SW480 (cell line): ENCODE data around the gene GJA5.
"Not testable (repeated sequence)": the region's sequence is repeated elsewhere in the genome, so short reads cannot be mapped to it uniquely, and the experiment has no call there.

Experiments used
- DNase-seq: peaks from one replicate; pipeline ENCODE4 v3.0.0-alpha.2; 2016; ENCODE audit warnings: low spot score

Gene GJA5

DNA sequence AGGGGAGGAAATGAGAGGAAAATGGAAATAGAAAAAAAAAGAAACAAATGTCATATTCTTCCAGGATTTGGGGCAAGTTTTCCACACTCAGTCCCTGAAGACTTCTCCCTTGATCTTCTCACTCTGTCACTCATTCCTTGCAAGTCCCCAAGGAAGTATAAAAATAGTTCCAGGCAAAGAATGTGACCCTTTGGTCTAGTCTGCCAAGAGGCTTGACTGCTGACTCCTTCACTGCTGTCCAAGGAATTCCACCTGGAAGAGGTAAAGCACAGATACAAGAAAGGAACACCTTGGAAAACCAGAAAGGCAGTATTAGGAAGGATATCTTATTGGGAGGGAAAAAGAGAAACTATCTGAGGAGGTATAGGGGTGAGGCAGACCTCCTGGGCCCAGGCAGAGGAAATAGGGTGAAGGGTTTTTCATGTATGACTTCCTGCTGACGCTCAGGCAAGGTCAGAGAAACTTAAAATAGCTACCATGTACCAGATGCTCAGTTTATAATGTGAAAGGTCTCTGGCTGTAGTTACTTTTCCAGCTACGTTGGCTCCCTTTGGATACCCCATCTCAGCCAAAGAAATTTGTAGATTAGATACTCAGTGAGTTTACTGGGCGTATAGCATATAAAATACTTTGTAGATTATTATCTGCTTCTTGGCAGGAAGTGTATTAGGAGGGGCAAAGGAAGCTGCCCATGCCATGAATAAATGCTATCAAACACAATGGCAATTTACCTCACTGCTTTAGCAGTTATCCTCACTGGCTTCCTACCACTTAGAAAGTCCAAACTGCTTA is 2.0 kb upstream of the GJA5 start:
- DNase-seq = no peak

DNA sequence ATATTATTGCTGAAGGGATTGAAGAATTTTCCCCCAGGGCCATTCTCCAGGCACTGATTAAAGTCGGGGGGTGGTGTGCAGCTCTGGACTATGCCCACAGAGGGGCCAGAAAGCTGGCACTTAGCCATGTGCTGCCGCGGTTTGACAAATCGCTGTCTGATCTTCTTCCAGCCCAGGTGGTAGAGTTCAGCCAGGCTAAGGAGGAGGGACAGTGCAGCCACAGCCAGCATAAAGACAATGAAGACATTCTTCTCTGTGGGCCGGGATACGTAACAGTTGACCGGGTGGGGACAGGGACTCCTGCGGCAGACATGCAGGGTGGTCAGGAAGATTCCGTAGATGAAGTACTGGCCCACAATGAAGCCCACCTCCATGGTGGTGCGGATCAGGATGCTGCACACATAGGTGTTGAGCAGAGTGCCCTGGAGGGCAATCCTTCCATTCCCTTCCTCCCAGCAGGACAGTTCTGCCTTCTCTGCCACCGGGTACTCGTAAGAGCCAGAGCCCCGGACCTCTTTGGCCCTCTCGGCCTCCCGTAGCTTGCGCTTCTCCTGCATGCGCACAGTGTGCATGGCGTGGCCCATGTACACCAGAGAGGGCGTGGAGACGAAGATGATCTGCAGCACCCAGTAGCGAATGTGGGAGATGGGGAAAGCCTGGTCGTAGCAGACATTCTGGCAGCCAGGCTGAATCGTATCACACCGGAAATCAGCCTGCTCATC is 1.9 kb downstream of the GJA5 start:
- DNase-seq = peak; percentile 44

DNA sequence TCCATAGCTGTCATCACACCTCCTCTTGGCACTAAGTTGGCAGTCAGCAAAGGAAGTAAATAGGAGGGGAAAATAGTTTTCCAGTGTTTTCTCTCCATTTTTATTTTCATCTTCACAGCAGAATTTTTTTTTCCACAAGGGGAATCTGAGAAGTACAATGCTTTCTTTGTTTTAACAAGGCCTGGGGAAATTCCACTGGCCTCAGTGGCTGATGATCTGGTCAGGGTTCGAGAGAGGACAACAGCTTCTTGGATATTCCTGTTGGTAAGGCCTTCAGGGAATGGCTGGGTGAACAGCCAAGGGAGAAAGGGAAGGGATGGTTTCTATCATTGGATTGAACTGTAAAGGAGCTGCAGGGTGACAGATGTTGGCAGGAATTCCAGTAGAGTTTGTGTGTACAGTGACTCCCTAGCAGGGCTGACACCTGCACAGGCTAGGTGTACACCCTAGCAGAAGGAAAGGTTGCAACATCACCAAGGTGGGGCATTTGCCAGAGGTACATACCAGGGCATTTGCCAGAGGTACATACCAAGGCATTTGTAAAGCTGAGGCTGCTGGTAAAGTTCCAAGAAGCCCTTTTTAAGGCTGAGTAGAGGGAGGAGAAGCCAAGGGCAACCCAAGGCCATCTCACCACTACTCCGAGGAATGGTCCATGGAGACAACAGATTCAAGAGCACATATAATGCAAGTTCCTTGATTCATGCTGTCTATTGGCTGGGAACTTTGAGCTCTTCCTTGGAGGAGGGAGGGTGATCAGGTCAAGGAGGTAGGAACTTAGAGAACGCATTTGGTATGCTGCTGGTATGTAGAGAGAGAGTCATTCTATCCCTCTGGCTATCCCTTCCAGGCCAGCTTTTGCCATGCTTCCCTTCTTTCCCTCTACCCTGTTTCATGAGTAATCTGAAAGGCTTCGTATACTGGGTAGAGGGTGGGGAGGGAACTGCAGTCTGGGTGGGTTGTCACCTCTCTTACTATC is 3.1 kb downstream of the GJA5 start:
- DNase-seq = peak; percentile 32

DNA sequence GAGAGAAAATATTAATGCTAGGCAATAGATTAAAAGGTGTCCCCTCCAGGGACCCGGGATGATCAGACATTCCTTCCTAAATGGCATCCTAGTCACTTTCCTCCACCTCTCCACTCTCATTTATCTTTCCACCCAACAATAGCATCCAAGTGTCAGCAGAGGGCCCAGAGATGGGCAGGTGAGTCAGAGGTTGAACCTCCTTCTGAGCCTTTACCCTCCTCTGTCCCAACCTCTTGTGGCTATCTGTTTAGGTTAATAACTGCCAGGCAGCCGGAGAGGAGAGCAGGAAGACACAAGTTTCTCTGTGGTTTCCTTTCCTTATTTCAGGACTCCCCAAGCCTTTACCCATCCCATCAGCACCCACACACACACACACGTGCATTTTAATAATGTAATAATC is 4.1 kb downstream of the GJA5 start:
- DNase-seq = no peak

DNA sequence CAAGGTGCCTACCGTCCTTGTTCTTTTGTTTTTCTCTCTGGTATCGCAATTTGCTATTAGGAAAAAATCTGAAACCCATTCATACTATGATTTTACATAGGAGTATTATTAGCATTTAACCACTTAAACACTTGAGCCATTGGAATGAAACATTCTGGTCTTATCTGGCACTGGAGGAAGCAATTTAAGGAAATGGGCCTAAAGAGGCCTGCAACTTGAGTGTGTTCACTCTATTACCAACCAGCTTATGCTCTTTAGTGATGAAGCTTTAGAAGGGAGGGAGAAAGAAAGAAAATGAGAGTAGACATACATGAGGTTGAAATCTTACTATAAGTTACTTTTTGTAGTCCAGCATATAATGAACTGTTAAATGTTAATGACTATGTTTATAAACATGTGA is 5.7 kb downstream of the GJA5 start:
- DNase-seq = no peak

DNA sequence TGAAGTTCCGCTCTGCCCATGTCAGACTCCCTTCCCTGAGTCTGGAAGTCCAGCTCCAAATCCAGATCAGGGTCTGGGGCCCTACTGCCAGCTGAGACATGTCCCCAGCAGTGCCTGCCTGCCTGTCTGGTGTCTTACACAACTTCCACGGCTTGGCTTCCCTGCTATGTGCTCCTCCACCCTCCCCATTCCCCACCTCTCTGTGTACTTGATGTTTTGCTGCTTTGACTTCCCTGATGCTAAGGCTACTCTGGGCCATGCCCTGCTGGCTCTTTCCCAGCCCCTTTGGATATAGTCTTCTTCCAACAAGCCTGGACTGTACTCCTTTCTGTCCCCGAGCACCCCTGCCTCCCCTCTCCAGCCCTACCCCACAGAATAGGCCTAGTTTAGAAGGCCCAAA is 7.3 kb downstream of the GJA5 start:
- DNase-seq = no peak

DNA sequence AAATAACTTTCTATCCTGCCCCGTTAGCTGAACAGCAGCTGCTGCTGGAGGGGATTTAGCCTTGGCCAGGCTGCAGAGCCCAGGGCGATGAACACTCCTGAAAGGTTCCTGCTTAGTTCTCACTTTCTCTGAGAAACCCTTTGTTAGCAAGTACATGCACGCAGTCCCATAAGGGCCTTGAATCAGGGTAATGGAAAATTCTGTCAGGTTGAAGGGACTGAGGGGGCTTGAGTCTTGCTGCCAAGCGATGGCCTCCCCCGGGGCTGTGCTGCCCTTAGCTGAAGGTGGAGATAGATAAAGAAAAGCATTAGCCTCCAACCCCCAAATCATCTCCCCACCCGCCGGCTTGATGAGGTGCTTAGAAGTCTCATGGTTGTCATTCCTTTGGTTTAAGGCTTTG is 7.9 kb downstream of the GJA5 start:
- no peak for DNase-seq

DNA sequence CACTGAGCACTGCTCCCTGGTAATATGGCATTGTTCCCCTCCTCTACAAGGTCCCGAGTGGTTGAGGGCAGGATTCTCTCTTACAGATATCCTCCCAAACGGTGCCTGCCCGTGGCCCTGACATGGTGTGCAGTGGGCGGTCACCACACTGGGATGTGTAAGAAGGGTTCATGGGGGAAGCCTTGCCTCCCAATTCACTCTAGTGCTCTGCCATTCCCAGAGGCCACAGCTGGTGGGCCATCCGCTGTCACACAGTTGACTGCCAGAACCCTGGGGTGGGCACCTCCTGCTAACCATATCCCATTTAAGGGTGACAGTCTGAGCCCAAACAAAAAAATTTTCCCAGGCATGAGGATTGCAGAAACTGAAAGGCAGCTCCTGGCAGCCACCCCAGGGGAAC is 9.1 kb downstream of the GJA5 start:
- no peak for DNase-seq

DNA sequence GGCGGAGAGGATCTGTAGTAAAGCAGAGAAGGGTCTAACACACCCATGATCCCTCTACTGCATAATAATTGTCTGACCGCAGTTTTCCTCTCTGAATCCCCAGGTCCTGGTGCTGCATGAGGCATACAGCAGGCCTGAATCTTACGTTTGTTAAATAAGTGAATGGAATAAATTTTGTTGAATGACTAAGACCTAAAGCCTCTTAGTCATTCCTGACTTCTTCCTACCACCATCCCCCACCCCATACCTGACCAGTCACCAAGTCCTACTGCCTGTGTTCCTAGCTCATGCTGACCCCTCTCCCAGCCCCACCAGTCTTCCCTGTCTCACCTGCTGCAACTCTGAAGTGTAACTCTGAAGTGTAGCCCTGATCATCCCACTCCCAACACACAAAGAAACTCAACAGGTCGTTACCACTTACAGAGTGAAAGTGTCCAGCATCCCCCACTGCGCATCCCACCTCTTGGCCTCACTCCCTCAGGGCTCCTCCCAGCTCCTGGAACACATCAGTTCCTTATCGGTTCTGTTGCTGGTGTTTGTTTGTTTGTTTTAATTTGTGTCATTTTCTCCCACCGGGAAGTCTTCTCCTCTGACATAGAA is 9.7 kb downstream of the GJA5 start:
- no peak for DNase-seq

DNA sequence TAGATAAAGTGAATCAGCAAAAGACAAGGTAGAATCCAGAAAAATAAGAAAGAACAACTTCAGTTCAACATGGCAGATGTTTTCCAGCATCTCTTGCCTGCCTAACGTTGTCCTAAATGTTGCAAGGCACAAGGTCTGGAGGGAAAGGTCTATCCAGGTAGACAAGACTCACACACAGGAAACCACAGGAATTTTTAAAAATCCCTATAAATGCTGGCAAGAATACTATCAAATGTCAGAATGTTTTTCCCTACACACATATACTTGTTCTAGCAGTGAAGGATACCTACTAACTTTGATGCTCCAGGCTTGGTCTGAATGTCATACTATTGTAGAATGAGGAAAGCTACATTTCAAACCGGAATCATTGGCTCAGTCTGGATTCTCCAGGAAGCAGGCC is 10.6 kb downstream of the GJA5 start:
- DNase-seq = no peak

DNA sequence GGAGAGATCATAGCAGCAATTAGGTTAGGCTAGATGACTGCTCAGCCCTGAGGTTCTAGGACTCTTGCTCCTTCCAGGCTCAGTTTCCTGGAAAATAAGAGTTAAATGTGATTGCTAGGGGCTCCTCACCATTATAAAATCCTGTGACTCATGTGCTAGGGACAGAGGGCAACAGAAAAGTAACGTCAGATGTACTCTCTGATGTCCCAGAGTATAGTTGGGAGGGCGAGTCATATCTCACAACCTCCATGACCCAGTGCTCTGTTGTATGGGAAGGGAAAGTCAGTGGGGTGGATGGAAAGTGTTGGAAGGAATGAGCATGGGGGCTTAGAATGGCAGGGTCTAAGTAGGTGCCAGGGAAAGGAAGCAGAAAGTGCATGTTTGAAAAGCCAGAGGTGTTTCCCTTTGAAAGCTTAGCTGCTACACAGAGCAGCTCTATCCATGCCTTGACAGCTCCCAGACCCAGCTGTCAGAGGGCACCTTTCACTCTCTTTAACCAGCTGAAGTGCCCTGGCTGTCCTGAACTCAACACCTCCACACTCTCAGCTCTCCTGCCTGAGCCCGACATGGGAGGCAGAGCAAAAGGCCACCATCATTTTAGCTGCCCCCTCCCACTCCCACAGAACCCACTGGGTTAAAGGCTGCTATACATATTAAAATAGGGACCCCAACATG is 11.6 kb downstream of the GJA5 start:
- DNase-seq = no peak

GRCh38 chr1:147747966-147748365 is 12.4 kb downstream of the GJA5 start:
- DNase-seq = no peak

DNA sequence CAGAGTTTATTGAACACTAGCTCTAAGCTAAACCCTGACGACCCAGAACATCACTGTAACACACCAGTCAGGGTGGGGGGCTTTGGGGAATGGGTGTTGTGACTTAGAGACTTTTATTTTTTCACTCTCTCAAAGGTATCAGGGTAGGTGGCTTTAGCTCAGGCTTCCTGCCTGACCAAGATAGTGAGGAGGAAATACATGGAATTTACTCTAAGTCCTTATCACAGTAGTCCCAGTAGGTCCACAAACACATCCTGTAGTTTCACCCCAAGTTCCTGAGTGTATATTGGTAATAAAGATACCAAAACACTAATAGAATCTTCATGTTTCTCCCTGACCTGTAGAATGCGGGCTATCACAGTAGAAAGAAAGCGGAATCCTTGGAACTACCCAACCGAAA is 15.1 kb downstream of the GJA5 start:
- no peak for DNase-seq

GRCh38 chr1:147741065-147741464 is 19.3 kb downstream of the GJA5 start:
- DNase-seq = no peak

- no peak for DNase-seq
Observed at GRCh38 chr1:147740391-147740790, 20.0 kb downstream of the GJA5 start.

GRCh38 chr1:147738739-147739476 is 21.5 kb downstream of the GJA5 start:
- DNase-seq = no peak

DNA sequence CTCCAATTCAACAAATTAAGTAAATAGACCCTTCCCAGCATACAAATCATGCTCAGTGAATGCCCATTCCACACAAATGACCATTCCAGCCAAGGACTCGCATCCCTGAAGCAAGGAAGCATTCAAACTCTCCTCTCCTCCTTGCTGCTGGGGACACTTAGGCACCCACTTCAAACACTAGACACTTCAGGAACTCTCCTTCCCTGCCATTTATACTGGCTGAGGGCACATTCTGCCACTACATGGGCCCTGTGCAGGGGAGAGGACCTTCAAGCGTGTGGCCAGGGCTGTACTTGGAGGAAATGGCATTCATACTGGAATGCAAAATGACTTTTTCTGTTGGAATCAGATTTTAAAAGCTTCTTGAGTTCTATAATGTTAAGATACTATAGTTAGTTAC is 22.3 kb downstream of the GJA5 start:
- no peak for DNase-seq

- no peak for DNase-seq
Observed at GRCh38 chr1:147736883-147737282, 23.5 kb downstream of the GJA5 start.

DNA sequence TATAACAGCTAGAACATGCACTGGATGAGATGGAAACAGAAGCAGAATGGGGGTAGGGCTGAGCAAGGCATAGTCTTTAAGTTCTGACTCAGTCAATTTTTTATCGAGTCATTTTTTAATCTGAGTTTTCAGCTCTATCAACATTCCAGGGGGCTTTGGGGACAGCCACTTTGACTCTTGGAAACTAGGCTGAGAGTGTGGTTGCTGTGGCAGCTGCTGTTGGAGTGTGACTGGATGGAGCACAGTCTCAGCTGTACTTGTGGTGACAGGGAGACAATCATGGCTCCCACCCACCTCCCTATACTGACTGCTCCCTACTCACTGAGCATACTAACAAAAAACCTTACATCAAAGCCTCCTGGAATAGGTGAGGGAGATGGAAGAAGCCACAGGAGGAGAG is 25.0 kb downstream of the GJA5 start:
- DNase-seq = no peak

DNA sequence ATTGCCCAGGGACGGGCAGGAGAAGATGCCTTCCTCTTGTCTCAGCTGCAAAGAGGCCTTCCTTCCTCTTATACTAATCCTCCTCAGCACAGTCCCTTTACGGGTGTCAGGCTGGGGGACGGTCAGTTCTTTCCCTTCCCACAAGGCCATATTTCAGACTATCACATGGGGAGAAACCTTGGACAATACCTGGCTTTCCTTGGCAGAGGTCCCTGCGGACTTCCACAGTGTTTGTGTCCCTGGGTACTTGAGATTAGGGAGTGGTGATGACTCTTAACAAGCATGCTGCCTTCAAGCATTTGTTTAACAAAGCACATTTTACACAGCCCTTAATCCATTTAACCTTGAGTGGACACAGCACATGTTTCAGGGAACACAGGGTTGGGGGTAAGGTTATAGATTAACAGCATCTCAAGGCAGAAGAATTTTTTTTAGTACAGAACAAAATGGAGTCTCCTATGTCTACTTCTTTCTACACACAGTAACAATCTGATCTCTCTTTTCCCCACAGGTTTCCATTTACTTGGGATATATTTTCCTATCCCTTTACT is 26.0 kb downstream of the GJA5 start:
- not testable (repeated sequence) for DNase-seq

DNA sequence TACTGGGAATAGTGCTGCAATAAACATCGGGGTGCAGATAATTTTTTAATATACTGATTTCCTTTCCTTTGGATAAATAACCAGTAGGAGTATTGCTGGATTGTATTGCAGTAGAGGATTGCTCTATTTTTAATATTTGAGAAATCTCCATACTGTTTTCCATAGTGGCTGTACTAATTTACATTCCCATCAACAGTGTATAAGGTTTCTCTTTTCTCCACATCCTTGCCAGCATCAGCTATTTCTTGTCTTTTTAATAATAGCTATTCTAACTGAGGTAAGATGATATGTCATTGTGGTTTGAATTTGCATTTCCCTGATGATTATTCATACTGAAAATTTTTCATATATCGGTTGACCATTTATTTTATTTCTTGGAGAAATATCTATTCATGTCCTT is 31.1 kb downstream of the GJA5 start:
- no peak for DNase-seq
